Body of pancreas (tissue), 4 donors: ENCODE measurements around the gene MGRN1. TPM values are rescaled to one million over a fixed set of nuclear protein-coding genes. Genes with fewer than 3 reads are reported as not detected.
A peak's percentile ranks its signal among the peaks of the same experiment; 100 is the strongest.

Experiments used
- ATAC-seq: fragments of 150-250 bp; one replicate; pipeline ENCODE4 v1.9.1; 2016
- DNase-seq, 4 donors: peaks; one replicate each; pipeline ENCODE4 v3.0.0-alpha.2; 2019
- H3K27ac ChIP-seq, 4 donors: fragments of 200-600 bp; sonication (generic); 1 replicate in 3 of 4; 2 replicates in 1 of 4; pipeline versions ENCODE4 v1.5.1 to v1.6.1; 2016 to 2019; ENCODE audit warnings: mild to moderate bottlenecking in 1 of 4, mixed read lengths in 1 of 4, moderate library complexity in 1 of 4
- H3K27me3 ChIP-seq, 2 donors: fragments of 200-600 bp; sonication (generic); one replicate each; pipeline ENCODE4 v1.6.0; 2016; ENCODE audit warnings: mild to moderate bottlenecking in 1 of 2
- H3K36me3 ChIP-seq, 2 donors: fragments of 200-600 bp; sonication (generic); replicated peaks in 1 of 2; 2 replicates each; pipeline ENCODE4 v1.5.1; 2016; ENCODE audit warnings: low read depth in 2 of 2; ENCODE audit not compliant: insufficient read depth in 1 of 2
- H3K4me1 ChIP-seq: fragments of 200-600 bp; sonication (generic); one replicate; pipeline ENCODE4 v1.6.0; 2016
- H3K4me3 ChIP-seq, 2 donors: fragments of 200-600 bp; sonication (generic); 1 replicate in 1 of 2; 2 replicates in 1 of 2; pipeline ENCODE4 v1.5.1; 2016 to 2019
- H3K9me3 ChIP-seq, 3 donors: fragments of 200-600 bp; sonication (generic); 1 replicate in 2 of 3; 2 replicates in 1 of 3; pipeline ENCODE4 v1.5.1; 2016
- CTCF ChIP-seq, 7 experiments: fragments of 450-650 bp in 4 of 7; fragments of 200-600 bp in 3 of 7; sonication (generic) in 3 of 7; IDR thresholded peaks; one replicate each; pipeline ENCODE4 v1.5.1; 2016 to 2019; ENCODE audit warnings: antibody characterized with exemption in 7 of 7
- POLR2A ChIP-seq, 3 donors: fragments of 450-650 bp; IDR thresholded peaks; one replicate each; pipeline ENCODE4 v1.6.1; 2016; ENCODE audit warnings: antibody characterized with exemption in 3 of 3, mild to moderate bottlenecking in 2 of 3
- WGBS, 2 donors: methylation state at CpG; one replicate each; pipeline ENCODE4 v1.1.5; 2017; 5-methylcytosine and 5-hydroxymethylcytosine counted together
- intact Hi-C: fragments of 100-400 bp; cut with DNase I; formaldehyde crosslinking; loops from one replicate; pipeline ENCODE4 v1.15.1; 2023
- total RNA-seq, 2 donors: library from RNA; depleted of rRNA; stranded (reverse); fragments of >200 nt; gene quantifications; one replicate each; pipeline ENCODE4 v1.1.0, GENCODE V29; 2016

Gene MGRN1
- total RNA-seq, 2 donors from 2014 or later, result 23.3 to 44.8 TPM

- intact Hi-C loops, result no loop called here
- H3K4me1 ChIP-seq, result peaks cover 15% of the 10 kb centered on the region
- TF ChIP-seq POLR2A (IDR thresholded peaks at IDR 0.05), result no peak
- TF ChIP-seq CTCF (IDR thresholded peaks at IDR 0.05), result no peak
- H3K36me3 ChIP-seq, result no peaks in the 10 kb centered on the region
- DNase-seq, result peak in 3 of 4 donors; percentile 48 to 71 (median 64)
- H3K27ac ChIP-seq, result peak overlapping the region in 2 of 4 donors; percentile 48 to 67
- no peaks in the 10 kb centered on the region for H3K27me3 ChIP-seq
- no peaks in the 10 kb centered on the region for H3K9me3 ChIP-seq
- WGBS, 2 donors, result 33 to 38% methylated on average over 3 to 9 of the region's 9 CpGs
- no peak overlapping the region for H3K4me3 ChIP-seq
- peak; percentile 62 for ATAC-seq
Observed at GRCh38 chr16:4597174-4597573, 27.5 kb upstream of the MGRN1 start.

DNA sequence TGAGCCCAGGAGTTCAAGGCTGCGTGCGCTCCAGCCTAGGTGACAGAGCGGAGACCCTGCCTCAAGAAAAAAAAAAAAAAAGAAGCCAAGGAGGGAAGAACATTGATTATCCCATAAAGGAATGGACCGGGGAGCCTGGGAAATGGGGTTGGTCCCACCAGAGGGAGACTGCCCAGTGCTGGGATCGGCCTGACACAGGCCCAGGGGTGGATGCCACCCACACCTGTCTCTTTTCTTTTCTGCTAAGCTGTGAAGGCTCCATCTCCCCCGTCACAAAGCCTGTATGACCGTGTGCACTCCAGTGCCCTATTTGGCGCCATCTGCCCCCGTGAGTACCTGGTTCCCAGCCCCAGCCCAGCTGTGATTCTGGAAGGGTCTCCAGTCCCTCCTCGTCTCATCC lies 25.6 kb upstream of the MGRN1 start:
- TF ChIP-seq POLR2A (IDR thresholded peaks at IDR 0.05), result no peak
- TF ChIP-seq CTCF (IDR thresholded peaks at IDR 0.05), result no peak
- ATAC-seq, result no peak
- intact Hi-C loops, result no loop called here
- 82 to 84% methylated on average over 10 of the region's 10 CpGs for WGBS, 2 donors
- no peak overlapping the region for H3K27ac ChIP-seq
- no peaks in the 10 kb centered on the region for H3K36me3 ChIP-seq
- H3K4me3 ChIP-seq, result no peak overlapping the region
- H3K4me1 ChIP-seq, result peaks cover 15% of the 10 kb centered on the region
- H3K27me3 ChIP-seq, result no peaks in the 10 kb centered on the region
- DNase-seq, result no peak
- no peaks in the 10 kb centered on the region for H3K9me3 ChIP-seq

DNA sequence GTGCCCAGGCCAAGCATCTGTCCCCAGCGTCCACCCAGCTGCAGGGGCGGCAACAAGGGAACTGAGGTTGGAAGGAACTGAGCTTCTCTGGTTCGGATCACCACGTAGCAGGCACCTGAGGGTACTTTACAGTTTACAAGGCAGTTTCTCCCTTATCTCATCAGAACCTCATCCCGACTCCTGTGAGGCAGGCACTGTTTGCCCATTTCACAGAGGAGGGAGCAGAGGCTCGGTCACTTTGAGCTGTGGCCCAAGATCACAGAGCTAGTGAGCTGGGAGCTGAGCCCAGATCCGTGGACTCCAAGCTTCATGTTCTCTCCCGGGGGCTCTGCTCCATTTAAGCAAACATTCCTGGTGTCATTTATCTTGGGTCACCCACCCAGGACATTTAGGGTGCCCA lies 25.1 kb upstream of the MGRN1 start:
- TF ChIP-seq CTCF (IDR thresholded peaks at IDR 0.05) (no peak), POLR2A (IDR thresholded peaks at IDR 0.05) (no peak)
- Histone ChIP-seq H3K36me3 (no peaks in the 10 kb centered on the region), H3K9me3 (no peaks in the 10 kb centered on the region), H3K4me3 (no peak overlapping the region), H3K4me1 (peaks cover 15% of the 10 kb centered on the region), H3K27me3 (no peaks in the 10 kb centered on the region), H3K27ac (no peak overlapping the region)
- DNase-seq (no peak), ATAC-seq (no peak)
- intact Hi-C loops, result no loop called here
- WGBS, 2 donors, result 77 to 86% methylated on average over 5 to 8 of the region's 8 CpGs

DNA sequence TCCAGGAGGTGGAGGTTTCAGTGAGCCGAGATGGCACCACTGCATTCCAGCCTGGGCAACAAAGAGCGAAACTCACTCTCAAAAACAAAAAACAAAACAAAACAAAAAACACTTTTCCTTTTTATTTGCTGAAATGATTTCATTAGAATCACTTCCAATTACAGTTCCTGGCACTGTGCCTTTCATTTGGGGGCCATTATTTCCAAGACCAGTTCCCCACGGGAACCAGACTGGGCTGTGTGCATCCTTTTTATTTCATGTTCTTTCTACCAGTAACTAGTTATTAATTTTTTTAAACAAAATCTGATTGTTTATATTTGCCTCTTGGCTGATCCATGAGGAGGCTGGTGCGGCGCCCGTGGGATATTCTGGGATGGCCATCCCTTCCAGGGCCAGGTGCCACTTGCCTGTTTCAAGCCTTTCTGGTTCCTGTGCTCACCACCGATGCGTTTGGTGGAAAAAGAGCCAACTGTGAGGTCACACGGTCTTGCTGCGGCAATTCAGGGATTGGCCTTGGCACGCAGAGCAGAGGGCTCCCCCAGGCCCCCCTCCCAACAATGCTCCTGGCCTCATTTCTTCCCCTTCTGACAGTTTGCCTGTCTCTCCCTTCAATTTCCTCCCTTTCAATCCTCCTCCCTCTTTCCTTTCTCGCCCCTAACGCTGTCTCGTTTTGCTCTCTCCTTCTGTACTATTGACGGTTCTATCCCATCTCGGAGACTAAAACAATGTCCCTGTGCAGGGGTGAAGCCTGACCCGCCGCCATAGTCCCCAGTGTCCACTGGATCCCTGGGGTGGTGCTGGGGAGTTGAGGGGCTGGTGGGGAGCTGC lies 23.4 kb upstream of the MGRN1 start:
- no peaks in the 10 kb centered on the region for H3K9me3 ChIP-seq
- TF ChIP-seq CTCF (IDR thresholded peaks at IDR 0.05) (no peak), POLR2A (IDR thresholded peaks at IDR 0.05) (no peak)
- no peak overlapping the region for H3K4me3 ChIP-seq
- ATAC-seq (peak; percentile 54), DNase-seq (peak; percentile 48 to 73 (median 66))
- intact Hi-C loops, result no loop called here
- no peaks in the 10 kb centered on the region for H3K27me3 ChIP-seq
- H3K36me3 ChIP-seq, result no peaks in the 10 kb centered on the region
- peaks cover 15% of the 10 kb centered on the region for H3K4me1 ChIP-seq
- no peak overlapping the region for H3K27ac ChIP-seq
- 17 to 20% methylated on average over 17 to 18 of the region's 18 CpGs for WGBS, 2 donors

DNA sequence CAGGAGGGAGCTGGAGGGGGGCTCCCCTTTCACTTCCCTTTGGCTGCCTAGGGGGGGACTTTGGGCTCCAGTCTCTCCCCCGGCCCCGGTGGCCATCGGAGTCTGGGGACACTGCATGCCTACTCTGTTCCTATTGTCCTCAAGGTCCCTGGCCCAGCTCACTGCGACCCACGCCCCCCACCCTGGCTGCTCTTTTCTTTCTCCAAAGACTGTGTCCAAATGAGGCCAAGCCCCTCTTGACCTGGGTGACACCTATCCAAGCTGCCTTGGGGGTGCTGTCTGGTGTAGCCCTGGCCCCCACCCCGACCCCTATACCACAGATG lies 22.8 kb upstream of the MGRN1 start:
- Histone ChIP-seq H3K36me3 (no peaks in the 10 kb centered on the region), H3K4me1 (peaks cover 17% of the 10 kb centered on the region), H3K9me3 (no peaks in the 10 kb centered on the region), H3K27ac (no peak overlapping the region), H3K4me3 (no peak overlapping the region), H3K27me3 (no peaks in the 10 kb centered on the region)
- no peak for DNase-seq
- 35 to 66% methylated on average over 4 to 6 of the region's 6 CpGs for WGBS, 2 donors
- TF ChIP-seq CTCF (IDR thresholded peaks at IDR 0.05), result no peak
- no peak for ATAC-seq
- intact Hi-C loops, result no loop called here
